Esophagus squamous epithelium (tissue), 4 donors: ENCODE measurements around the gene SIDT1.

Source experiments
- POLR2A ChIP-seq, 4 donors: fragments of 450-650 bp; IDR thresholded peaks; one replicate each; pipeline ENCODE4 v1.6.1; 2017; ENCODE audit warnings: antibody characterized with exemption in 4 of 4, mild to moderate bottlenecking in 4 of 4, moderate library complexity in 3 of 4
- TF ChIP-seq, protein P1 (sequence below), 6 experiments: fragments of 450-650 bp in 4 of 6; fragments of 200-600 bp in 2 of 6; sonication (generic) in 2 of 6; IDR thresholded peaks; one replicate each; pipeline ENCODE4 v1.5.1; 2016 to 2019; ENCODE audit warnings: antibody characterized with exemption in 6 of 6, mild to moderate bottlenecking in 4 of 6, moderate library complexity in 4 of 6

- no peak for TF ChIP-seq POLR2A (IDR thresholded peaks at IDR 0.05)
- TF ChIP-seq, protein P1, sequence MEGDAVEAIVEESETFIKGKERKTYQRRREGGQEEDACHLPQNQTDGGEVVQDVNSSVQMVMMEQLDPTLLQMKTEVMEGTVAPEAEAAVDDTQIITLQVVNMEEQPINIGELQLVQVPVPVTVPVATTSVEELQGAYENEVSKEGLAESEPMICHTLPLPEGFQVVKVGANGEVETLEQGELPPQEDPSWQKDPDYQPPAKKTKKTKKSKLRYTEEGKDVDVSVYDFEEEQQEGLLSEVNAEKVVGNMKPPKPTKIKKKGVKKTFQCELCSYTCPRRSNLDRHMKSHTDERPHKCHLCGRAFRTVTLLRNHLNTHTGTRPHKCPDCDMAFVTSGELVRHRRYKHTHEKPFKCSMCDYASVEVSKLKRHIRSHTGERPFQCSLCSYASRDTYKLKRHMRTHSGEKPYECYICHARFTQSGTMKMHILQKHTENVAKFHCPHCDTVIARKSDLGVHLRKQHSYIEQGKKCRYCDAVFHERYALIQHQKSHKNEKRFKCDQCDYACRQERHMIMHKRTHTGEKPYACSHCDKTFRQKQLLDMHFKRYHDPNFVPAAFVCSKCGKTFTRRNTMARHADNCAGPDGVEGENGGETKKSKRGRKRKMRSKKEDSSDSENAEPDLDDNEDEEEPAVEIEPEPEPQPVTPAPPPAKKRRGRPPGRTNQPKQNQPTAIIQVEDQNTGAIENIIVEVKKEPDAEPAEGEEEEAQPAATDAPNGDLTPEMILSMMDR (IDR thresholded peaks at IDR 0.05), result no peak
Measured at GRCh38 chr3:113533534-113533892, 1.2 kb downstream of the SIDT1 start.
